Measurements from ENCODE around the gene CDH2.

GRCh38 chr18:28040716-28041115 is 136.2 kb downstream of the CDH2 start:
- TF ChIP-seq POLR2AphosphoS5 (IDR thresholded peaks at IDR 0.05) (no peak), CTCF (IDR thresholded peaks at IDR 0.05) (no peak)

All from transverse colon (tissue), 4 donors.